ENCODE results near the gene UBQLN4. TPM values are rescaled to one million over a fixed set of nuclear protein-coding genes. Genes with fewer than 3 reads are reported as not detected.

The UBQLN4 gene
- total RNA-seq, 1 experiment from 2014 or later: 37.3 TPM

GRCh38 chr1:156062189-156062588 is 8.6 kb upstream of the UBQLN4 start:
- TF ChIP-seq TP53 (CRISPR knock-in tag; IDR thresholded peaks at IDR 0.05): no peak
- TF ChIP-seq CBFB (CRISPR knock-in tag; IDR thresholded peaks at IDR 0.05; ENCODE audit: low read depth): no peak
- no peak for TF ChIP-seq MLX (CRISPR knock-in tag; IDR thresholded peaks at IDR 0.05)
- no peak for TF ChIP-seq JAZF1 (CRISPR knock-in tag; IDR thresholded peaks at IDR 0.05)
- TF ChIP-seq ESRRA (CRISPR knock-in tag; IDR thresholded peaks at IDR 0.05; ENCODE audit: borderline replicate concordance): no peak
- TF ChIP-seq CTCF (IDR thresholded peaks at IDR 0.05): no peak
- Mint-ChIP-seq H3K4me1 (peaks cover 40% of the 10 kb centered on the region), H3K4me3 (peak overlapping the region; percentile 90), H3K9me3 (no peaks in the 10 kb centered on the region), H3K36me3 (peaks cover 6% of the 10 kb centered on the region), H3K27me3 (ENCODE audit: low read depth) (no peaks in the 10 kb centered on the region), H3K27ac (peak overlapping the region; percentile 15; the same call in 1 of the 2 replicates)
- ChIA-PET CTCF (interaction anchor here (0.7 to 5.0 kb wide), 8 partner anchors 9 to 124 kb away, joined by 3 to 74 read pairs (median 9); partner anchors contain the start of genes ARHGEF2 and UBQLN4), POLR2A (no interaction called here)
- ATAC-seq (no peak), DNase-seq (ENCODE audit: low spot score) (no peak)

- DNase-seq (ENCODE audit: low spot score) (peak; percentile 80), ATAC-seq (peak; percentile 83)
- Mint-ChIP-seq H3K27ac (peak within 1 kb of the TSS; percentile 98), H3K27me3 (ENCODE audit: low read depth) (no peaks in the 10 kb centered on the region), H3K9me3 (no peaks in the 10 kb centered on the region), H3K4me3 (peak within 1 kb of the TSS; percentile 90), H3K36me3 (peaks cover 6% of the 10 kb centered on the region), H3K4me1 (peaks cover 37% of the 10 kb centered on the region)
- POLR2A ChIA-PET: interaction anchor here (0.5 to 1.6 kb wide), 16 partner anchors 10 to 127 kb away, joined by 3 to 17 read pairs (median 4); partner anchors contain the start of genes ARHGEF2, KHDC4 and MEX3A
- CTCF ChIA-PET: interaction anchor here (0.7 to 2.0 kb wide), 20 partner anchors 8 to 123 kb away, joined by 3 to 16 read pairs (median 6); partner anchors contain the start of genes ARHGEF2, MEX3A and UBQLN4
- TF ChIP-seq ZNF263 (CRISPR knock-in tag; IDR thresholded peaks at IDR 0.05; ENCODE audit: low read depth) (no peak), RELA (CRISPR knock-in tag; IDR thresholded peaks at IDR 0.05; ENCODE audit: borderline replicate concordance) (no peak), E2F4 (CRISPR knock-in tag; IDR thresholded peaks at IDR 0.05; ENCODE audit: borderline replicate concordance, low read depth) (no peak), ZNF423 (CRISPR knock-in tag; IDR thresholded peaks at IDR 0.05) (peak; percentile 94), NR1H2 (CRISPR knock-in tag; IDR thresholded peaks at IDR 0.05) (no peak), ZNF219 (CRISPR knock-in tag; IDR thresholded peaks at IDR 0.05; ENCODE audit: borderline replicate concordance) (no peak), SP1 (CRISPR knock-in tag; conservative IDR thresholded peaks at IDR 0.05) (peak; percentile 38; the same call in 1 of the 2 replicates), AR (CRISPR knock-in tag; IDR thresholded peaks at IDR 0.05) (no peak), NFYB (CRISPR knock-in tag; conservative IDR thresholded peaks at IDR 0.05; ENCODE audit: low read depth) (no peak), EMX1 (CRISPR knock-in tag; IDR thresholded peaks at IDR 0.05) (no peak), CTCF (IDR thresholded peaks at IDR 0.05) (no peak), PRRX2 (CRISPR knock-in tag; IDR thresholded peaks at IDR 0.05) (0 out of 2 replicates have a peak, but pooled peaks have one; percentile 19), E2F5 (CRISPR knock-in tag; IDR thresholded peaks at IDR 0.05) (no peak), ZNF138 (CRISPR knock-in tag; conservative IDR thresholded peaks at IDR 0.05) (0 out of 2 replicates have a peak, but pooled peaks have one; percentile 14), MYBL2 (CRISPR knock-in tag; IDR thresholded peaks at IDR 0.05) (0 out of 2 replicates have a peak, but pooled peaks have one; percentile 15), ZNF281 (CRISPR knock-in tag; IDR thresholded peaks at IDR 0.05) (0 out of 2 replicates have a peak, but pooled peaks have one; percentile 40)
These were observed 7.5 kb upstream of the UBQLN4 start, which contains the start of gene RAB25 for GRCh38 chr1:156060937-156061636. Gene RAB25 (plus strand): TSS chr1:156061160. CDS start chr1:156061401, 241 bp downstream.

Data from WTC11 (cell line).